GM23338 (cell line): ENCODE data around the gene TTC39A. TPM values are rescaled to one million over a fixed set of nuclear protein-coding genes. Genes with fewer than 3 reads are reported as not detected.

Source experiments
- ATAC-seq: fragments of 200-7000 bp; cut with Tn5 transposase; 3 replicates; pipeline ENCODE4 v1.9.1; 2020
- DNase-seq: peaks from one replicate; pipeline ENCODE4 v3.0.0-alpha.2; 2015; ENCODE audit warnings: low spot score
- H2AFZ ChIP-seq: fragments of 200-600 bp; sonication (generic); 2 replicates; pipeline ENCODE4 v1.8.0; 2016; ENCODE audit warnings: antibody characterized with exemption, mild to moderate bottlenecking, moderate library complexity
- H3F3A ChIP-seq: fragments of 200-600 bp; sonication (generic); replicated peaks from 2 replicates; pipeline ENCODE4 v1.8.0; 2017; ENCODE audit warnings: antibody characterized with exemption, mixed run types, low read depth
- H3K27ac ChIP-seq: fragments of 200-600 bp; sonication (generic); 2 replicates; pipeline ENCODE4 v1.6.1; 2016; ENCODE audit warnings: low read depth
- H3K27me3 ChIP-seq: fragments of 200-600 bp; sonication (generic); 2 replicates; pipeline ENCODE4 v1.8.0; 2016; ENCODE audit warnings: mild to moderate bottlenecking, mixed run types, moderate library complexity; ENCODE audit not compliant: insufficient read depth
- H3K36me3 ChIP-seq: fragments of 200-600 bp; sonication (generic); 2 replicates; pipeline ENCODE4 v1.8.0; 2016; ENCODE audit warnings: mild to moderate bottlenecking; ENCODE audit not compliant: insufficient read depth
- H3K4me1 ChIP-seq: fragments of 200-600 bp; sonication (generic); 2 replicates; pipeline ENCODE4 v1.8.0; 2016; ENCODE audit warnings: mild to moderate bottlenecking, moderate library complexity; ENCODE audit not compliant: insufficient read depth
- H3K4me2 ChIP-seq: fragments of 200-600 bp; sonication (generic); 2 replicates; pipeline ENCODE4 v1.7.1; 2017; ENCODE audit warnings: mixed run types
- H3K4me3 ChIP-seq: fragments of 200-600 bp; sonication (generic); 2 replicates; pipeline ENCODE4 v1.6.1; 2016; ENCODE audit warnings: mixed run types
- H3K79me2 ChIP-seq: fragments of 200-600 bp; sonication (generic); replicated peaks from 2 replicates; pipeline ENCODE4 v1.8.0; 2017; ENCODE audit warnings: mild to moderate bottlenecking; ENCODE audit not compliant: insufficient read depth
- H3K9me2 ChIP-seq: fragments of 200-600 bp; sonication (generic); 2 replicates; pipeline ENCODE4 v1.8.0; 2017; ENCODE audit not compliant: insufficient read depth
- H4K20me1 ChIP-seq: fragments of 200-600 bp; sonication (generic); replicated peaks from 2 replicates; pipeline ENCODE4 v1.8.0; 2017; ENCODE audit warnings: mild to moderate bottlenecking; ENCODE audit not compliant: insufficient read depth
- H3K27ac Mint-ChIP-seq: 2 replicates; pipeline ENCODE4 v1.8.0; 2020; ENCODE audit warnings: inconsistent platforms, mild to moderate bottlenecking, moderate library complexity, mixed read lengths
- H3K27me3 Mint-ChIP-seq: 3 replicates; pipeline ENCODE4 v1.8.0; 2022; ENCODE audit warnings: low read depth, mild to moderate bottlenecking, moderate library complexity, mixed read lengths, inconsistent platforms; ENCODE audit not compliant: insufficient read depth, poor library complexity
- H3K36me3 Mint-ChIP-seq: 3 replicates; pipeline ENCODE4 v1.8.0; 2021; ENCODE audit warnings: low read depth, mild to moderate bottlenecking, inconsistent platforms, moderate library complexity, mixed read lengths
- H3K4me1 Mint-ChIP-seq: 3 replicates; pipeline ENCODE4 v1.8.0; 2020; ENCODE audit warnings: mild to moderate bottlenecking, inconsistent platforms, mixed read lengths
- H3K4me3 Mint-ChIP-seq: 3 replicates; pipeline ENCODE4 v1.8.0; 2021; ENCODE audit warnings: moderate library complexity, mild to moderate bottlenecking, inconsistent platforms, mixed read lengths
- H3K9me3 Mint-ChIP-seq: 3 replicates; pipeline ENCODE4 v1.8.0; 2020; ENCODE audit warnings: moderate library complexity, mild to moderate bottlenecking, inconsistent platforms, mixed read lengths
- CREB1 ChIP-seq: fragments of 250-450 bp; sonication (Bioruptor Pico); IDR thresholded peaks from 2 replicates; pipeline ENCODE4 v1.5.0; 2020; ENCODE audit warnings: low read depth, mild to moderate bottlenecking, moderate library complexity
- EZH2 ChIP-seq: fragments of 200-600 bp; sonication (generic); IDR thresholded peaks from one replicate; pipeline ENCODE4 v1.8.0; 2017; ENCODE audit warnings: antibody characterized with exemption, mild to moderate bottlenecking, low read depth; ENCODE audit not compliant: unreplicated experiment
- EZH2phosphoT487 ChIP-seq: fragments of 200-600 bp; sonication (generic); IDR thresholded peaks from one replicate; pipeline ENCODE4 v1.8.1; 2018; ENCODE audit warnings: antibody characterized with exemption; ENCODE audit not compliant: unreplicated experiment
- JUNB ChIP-seq: IDR thresholded peaks from one replicate; pipeline ENCODE4 v1.6.1; 2016; ENCODE audit warnings: antibody characterized with exemption; ENCODE audit not compliant: unreplicated experiment
- NANOG ChIP-seq: IDR thresholded peaks from 2 replicates; pipeline ENCODE4 v1.6.1; 2016; ENCODE audit warnings: antibody characterized with exemption, borderline replicate concordance
- POLR2AphosphoS5 ChIP-seq: IDR thresholded peaks from 2 replicates; pipeline ENCODE4 v1.6.1; 2016; ENCODE audit warnings: antibody characterized with exemption, low read depth
- STAT1 ChIP-seq: IDR thresholded peaks from one replicate; pipeline ENCODE4 v1.6.1; 2016; ENCODE audit warnings: antibody characterized with exemption; ENCODE audit not compliant: unreplicated experiment
- ZNF114 ChIP-seq: fragments of 250-450 bp; sonication (Bioruptor Pico); IDR thresholded peaks from 2 replicates; pipeline ENCODE4 v1.5.0; 2020; ENCODE audit warnings: mild to moderate bottlenecking, moderate library complexity
- ZNF331 ChIP-seq: fragments of 250-450 bp; sonication (Bioruptor Pico); IDR thresholded peaks from 2 replicates; pipeline ENCODE4 v1.5.0; 2020; ENCODE audit warnings: low read depth, mild to moderate bottlenecking, moderate library complexity
- polyA plus RNA-seq: library from polyadenylated mRNA; unstranded; fragments of >200 nt; fragmentation: Nextera tagmentation; extraction: Ambion mirVana; gene quantifications from 2 replicates; pipeline ENCODE4 v1.2.1, GENCODE V29; 2016
- total RNA-seq: library from RNA; depleted of rRNA; stranded (reverse); fragments of >200 nt; shearing (Covaris generic); gene quantifications from 2 replicates; pipeline ENCODE4 v1.2.3, GENCODE V29; 2014
- TF ChIP-seq, protein P1 (sequence below): fragments of 250-450 bp; sonication (Bioruptor Pico); IDR thresholded peaks from 2 replicates; pipeline ENCODE4 v1.5.0; 2020; ENCODE audit warnings: mild to moderate bottlenecking, moderate library complexity
- TF ChIP-seq, protein P2 (sequence below), 2 experiments: fragments of 200-600 bp in 1 of 2; sonication (generic) in 1 of 2; conservative IDR thresholded peaks; 2 replicates each; pipeline versions ENCODE4 v1.5.1 to v1.6.1; 2016 to 2017; ENCODE audit warnings: antibody characterized with exemption in 2 of 2, low read depth in 2 of 2, mild to moderate bottlenecking in 2 of 2, moderate library complexity in 1 of 2
- TF ChIP-seq, protein P3 (sequence below): IDR thresholded peaks from 2 replicates; pipeline ENCODE4 v1.6.1; 2016; ENCODE audit warnings: antibody characterized with exemption
- TF ChIP-seq, protein P4 (sequence below): IDR thresholded peaks from one replicate; pipeline ENCODE4 v1.6.1; 2018; ENCODE audit warnings: antibody characterized with exemption; ENCODE audit not compliant: unreplicated experiment

The TTC39A gene
- total and polyA plus RNA-seq, 2 experiments from 2014 or later = 2.3 to 7.1 TPM

DNA sequence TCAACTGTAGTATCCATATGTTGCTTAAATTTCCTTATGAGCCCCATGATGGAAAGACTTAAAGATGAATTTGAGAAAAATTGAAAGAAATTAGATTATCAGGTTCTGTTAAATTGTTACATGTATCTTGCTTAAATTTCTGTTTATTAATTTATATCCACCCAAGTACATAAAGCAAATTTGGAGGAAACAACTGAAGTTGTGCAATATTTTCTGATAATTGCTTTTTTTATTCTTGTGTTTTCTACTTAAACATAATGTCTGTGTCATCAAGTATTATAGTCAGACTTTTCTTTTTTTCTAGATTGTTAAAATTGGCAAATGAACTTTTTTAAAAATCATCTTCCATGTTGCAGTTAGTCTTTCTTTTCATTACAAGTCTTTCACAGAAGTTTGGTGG lies 57.4 kb downstream of the TTC39A start:
- Histone ChIP-seq H3K4me1 (no peaks in the 10 kb centered on the region), H3K9me2 (no peaks in the 10 kb centered on the region), H3K79me2 (peaks cover 11% of the 10 kb centered on the region; the same call in 1 of the 2 replicates), H3K27me3 (no peaks in the 10 kb centered on the region), H4K20me1 (0 out of 2 replicates have a peak, but pooled peaks cover 7% of the 10 kb centered on the region), H2AFZ (no peak overlapping the region), H3K27ac (no peak overlapping the region), H3K4me2 (no peak overlapping the region), H3F3A (no peaks in the 10 kb centered on the region), H3K36me3 (no peaks in the 10 kb centered on the region), H3K4me3 (no peak overlapping the region)
- no peak for ATAC-seq
- Mint-ChIP-seq H3K36me3 (peaks cover 10% of the 10 kb centered on the region; the same call in 2 of the 3 replicates), H3K27me3 (peaks cover 2% of the 10 kb centered on the region), H3K4me1 (no peaks in the 10 kb centered on the region), H3K4me3 (no peak overlapping the region), H3K9me3 (no peaks in the 10 kb centered on the region), H3K27ac (no peak overlapping the region)
- TF ChIP-seq NANOG = no peak
- TF ChIP-seq, protein P1, sequence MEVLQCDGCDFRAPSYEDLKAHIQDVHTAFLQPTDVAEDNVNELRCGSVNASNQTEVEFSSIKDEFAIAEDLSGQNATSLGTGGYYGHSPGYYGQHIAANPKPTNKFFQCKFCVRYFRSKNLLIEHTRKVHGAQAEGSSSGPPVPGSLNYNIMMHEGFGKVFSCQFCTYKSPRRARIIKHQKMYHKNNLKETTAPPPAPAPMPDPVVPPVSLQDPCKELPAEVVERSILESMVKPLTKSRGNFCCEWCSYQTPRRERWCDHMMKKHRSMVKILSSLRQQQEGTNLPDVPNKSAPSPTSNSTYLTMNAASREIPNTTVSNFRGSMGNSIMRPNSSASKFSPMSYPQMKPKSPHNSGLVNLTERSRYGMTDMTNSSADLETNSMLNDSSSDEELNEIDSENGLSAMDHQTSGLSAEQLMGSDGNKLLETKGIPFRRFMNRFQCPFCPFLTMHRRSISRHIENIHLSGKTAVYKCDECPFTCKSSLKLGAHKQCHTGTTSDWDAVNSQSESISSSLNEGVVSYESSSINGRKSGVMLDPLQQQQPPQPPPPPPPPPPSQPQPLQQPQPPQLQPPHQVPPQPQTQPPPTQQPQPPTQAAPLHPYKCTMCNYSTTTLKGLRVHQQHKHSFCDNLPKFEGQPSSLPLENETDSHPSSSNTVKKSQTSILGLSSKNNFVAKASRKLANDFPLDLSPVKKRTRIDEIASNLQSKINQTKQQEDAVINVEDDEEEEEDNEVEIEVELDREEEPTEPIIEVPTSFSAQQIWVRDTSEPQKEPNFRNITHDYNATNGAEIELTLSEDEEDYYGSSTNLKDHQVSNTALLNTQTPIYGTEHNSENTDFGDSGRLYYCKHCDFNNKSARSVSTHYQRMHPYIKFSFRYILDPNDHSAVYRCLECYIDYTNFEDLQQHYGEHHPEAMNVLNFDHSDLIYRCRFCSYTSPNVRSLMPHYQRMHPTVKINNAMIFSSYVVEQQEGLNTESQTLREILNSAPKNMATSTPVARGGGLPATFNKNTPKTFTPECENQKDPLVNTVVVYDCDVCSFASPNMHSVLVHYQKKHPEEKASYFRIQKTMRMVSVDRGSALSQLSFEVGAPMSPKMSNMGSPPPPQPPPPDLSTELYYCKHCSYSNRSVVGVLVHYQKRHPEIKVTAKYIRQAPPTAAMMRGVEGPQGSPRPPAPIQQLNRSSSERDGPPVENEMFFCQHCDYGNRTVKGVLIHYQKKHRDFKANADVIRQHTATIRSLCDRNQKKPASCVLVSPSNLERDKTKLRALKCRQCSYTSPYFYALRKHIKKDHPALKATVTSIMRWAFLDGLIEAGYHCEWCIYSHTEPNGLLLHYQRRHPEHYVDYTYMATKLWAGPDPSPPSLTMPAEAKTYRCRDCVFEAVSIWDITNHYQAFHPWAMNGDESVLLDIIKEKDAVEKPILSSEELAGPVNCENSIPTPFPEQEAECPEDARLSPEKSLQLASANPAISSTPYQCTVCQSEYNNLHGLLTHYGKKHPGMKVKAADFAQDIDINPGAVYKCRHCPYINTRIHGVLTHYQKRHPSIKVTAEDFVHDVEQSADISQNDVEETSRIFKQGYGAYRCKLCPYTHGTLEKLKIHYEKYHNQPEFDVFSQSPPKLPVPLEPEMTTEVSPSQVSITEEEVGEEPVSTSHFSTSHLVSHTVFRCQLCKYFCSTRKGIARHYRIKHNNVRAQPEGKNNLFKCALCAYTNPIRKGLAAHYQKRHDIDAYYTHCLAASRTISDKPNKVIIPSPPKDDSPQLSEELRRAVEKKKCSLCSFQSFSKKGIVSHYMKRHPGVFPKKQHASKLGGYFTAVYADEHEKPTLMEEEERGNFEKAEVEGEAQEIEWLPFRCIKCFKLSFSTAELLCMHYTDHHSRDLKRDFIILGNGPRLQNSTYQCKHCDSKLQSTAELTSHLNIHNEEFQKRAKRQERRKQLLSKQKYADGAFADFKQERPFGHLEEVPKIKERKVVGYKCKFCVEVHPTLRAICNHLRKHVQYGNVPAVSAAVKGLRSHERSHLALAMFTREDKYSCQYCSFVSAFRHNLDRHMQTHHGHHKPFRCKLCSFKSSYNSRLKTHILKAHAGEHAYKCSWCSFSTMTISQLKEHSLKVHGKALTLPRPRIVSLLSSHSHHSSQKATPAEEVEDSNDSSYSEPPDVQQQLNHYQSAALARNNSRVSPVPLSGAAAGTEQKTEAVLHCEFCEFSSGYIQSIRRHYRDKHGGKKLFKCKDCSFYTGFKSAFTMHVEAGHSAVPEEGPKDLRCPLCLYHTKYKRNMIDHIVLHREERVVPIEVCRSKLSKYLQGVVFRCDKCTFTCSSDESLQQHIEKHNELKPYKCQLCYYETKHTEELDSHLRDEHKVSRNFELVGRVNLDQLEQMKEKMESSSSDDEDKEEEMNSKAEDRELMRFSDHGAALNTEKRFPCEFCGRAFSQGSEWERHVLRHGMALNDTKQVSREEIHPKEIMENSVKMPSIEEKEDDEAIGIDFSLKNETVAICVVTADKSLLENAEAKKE (CRISPR knock-in tag) = no peak
- TF ChIP-seq, protein P2, sequence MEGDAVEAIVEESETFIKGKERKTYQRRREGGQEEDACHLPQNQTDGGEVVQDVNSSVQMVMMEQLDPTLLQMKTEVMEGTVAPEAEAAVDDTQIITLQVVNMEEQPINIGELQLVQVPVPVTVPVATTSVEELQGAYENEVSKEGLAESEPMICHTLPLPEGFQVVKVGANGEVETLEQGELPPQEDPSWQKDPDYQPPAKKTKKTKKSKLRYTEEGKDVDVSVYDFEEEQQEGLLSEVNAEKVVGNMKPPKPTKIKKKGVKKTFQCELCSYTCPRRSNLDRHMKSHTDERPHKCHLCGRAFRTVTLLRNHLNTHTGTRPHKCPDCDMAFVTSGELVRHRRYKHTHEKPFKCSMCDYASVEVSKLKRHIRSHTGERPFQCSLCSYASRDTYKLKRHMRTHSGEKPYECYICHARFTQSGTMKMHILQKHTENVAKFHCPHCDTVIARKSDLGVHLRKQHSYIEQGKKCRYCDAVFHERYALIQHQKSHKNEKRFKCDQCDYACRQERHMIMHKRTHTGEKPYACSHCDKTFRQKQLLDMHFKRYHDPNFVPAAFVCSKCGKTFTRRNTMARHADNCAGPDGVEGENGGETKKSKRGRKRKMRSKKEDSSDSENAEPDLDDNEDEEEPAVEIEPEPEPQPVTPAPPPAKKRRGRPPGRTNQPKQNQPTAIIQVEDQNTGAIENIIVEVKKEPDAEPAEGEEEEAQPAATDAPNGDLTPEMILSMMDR (conservative IDR thresholded peaks at IDR 0.05; ENCODE audit: low read depth in 2 of 2) = no peak
- TF ChIP-seq, protein P3, sequence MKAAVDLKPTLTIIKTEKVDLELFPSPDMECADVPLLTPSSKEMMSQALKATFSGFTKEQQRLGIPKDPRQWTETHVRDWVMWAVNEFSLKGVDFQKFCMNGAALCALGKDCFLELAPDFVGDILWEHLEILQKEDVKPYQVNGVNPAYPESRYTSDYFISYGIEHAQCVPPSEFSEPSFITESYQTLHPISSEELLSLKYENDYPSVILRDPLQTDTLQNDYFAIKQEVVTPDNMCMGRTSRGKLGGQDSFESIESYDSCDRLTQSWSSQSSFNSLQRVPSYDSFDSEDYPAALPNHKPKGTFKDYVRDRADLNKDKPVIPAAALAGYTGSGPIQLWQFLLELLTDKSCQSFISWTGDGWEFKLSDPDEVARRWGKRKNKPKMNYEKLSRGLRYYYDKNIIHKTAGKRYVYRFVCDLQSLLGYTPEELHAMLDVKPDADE = no peak
- no peak for TF ChIP-seq ZNF331
- TF ChIP-seq POLR2AphosphoS5 = no peak
- TF ChIP-seq, protein P4, sequence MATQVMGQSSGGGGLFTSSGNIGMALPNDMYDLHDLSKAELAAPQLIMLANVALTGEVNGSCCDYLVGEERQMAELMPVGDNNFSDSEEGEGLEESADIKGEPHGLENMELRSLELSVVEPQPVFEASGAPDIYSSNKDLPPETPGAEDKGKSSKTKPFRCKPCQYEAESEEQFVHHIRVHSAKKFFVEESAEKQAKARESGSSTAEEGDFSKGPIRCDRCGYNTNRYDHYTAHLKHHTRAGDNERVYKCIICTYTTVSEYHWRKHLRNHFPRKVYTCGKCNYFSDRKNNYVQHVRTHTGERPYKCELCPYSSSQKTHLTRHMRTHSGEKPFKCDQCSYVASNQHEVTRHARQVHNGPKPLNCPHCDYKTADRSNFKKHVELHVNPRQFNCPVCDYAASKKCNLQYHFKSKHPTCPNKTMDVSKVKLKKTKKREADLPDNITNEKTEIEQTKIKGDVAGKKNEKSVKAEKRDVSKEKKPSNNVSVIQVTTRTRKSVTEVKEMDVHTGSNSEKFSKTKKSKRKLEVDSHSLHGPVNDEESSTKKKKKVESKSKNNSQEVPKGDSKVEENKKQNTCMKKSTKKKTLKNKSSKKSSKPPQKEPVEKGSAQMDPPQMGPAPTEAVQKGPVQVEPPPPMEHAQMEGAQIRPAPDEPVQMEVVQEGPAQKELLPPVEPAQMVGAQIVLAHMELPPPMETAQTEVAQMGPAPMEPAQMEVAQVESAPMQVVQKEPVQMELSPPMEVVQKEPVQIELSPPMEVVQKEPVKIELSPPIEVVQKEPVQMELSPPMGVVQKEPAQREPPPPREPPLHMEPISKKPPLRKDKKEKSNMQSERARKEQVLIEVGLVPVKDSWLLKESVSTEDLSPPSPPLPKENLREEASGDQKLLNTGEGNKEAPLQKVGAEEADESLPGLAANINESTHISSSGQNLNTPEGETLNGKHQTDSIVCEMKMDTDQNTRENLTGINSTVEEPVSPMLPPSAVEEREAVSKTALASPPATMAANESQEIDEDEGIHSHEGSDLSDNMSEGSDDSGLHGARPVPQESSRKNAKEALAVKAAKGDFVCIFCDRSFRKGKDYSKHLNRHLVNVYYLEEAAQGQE = no peak
- no peak for TF ChIP-seq JUNB
- TF ChIP-seq CREB1 = no peak
- no peak for TF ChIP-seq ZNF114
- TF ChIP-seq EZH2phosphoT487 = no peak
- no peak for TF ChIP-seq EZH2
- no peak for TF ChIP-seq STAT1
- no peak for DNase-seq
